H1 (cell line): ENCODE measurements around the gene ZNF451. TPM values are rescaled to one million over a fixed set of nuclear protein-coding genes. Genes with fewer than 3 reads are reported as not detected.

Source experiments
- CTCF ChIA-PET: fragments of 300-600 bp; sonication (Branson Sonifier 250); formaldehyde crosslinking; loops from one replicate; lab custom pipeline; 2021; ENCODE audit not compliant: partially characterized antibody; lab: Charles Lee
- POLR2A ChIA-PET: fragments of 300-600 bp; sonication (Branson Sonifier 250); formaldehyde crosslinking; loops from one replicate; lab custom pipeline; 2021; ENCODE audit warnings: inconsistent platforms; ENCODE audit not compliant: partially characterized antibody; lab: Charles Lee
- DNase-seq, 2 experiments: peaks; one replicate each; pipeline versions ENCODE4 v3.0.0 to v3.0.0-alpha.2; 2010 to 2022; ENCODE audit warnings: low spot score in 2 of 2, low read depth in 1 of 2, mixed read lengths in 1 of 2
- FAIRE-seq: peaks from 2 replicates; lab custom pipeline; 2011; peaks lifted over from hg19 to GRCh38; lab: Jason Lieb, UNC
- H2AFZ ChIP-seq: 2 replicates; pipeline ENCODE4 v1.8.1; 2012; ENCODE audit warnings: low read length, inconsistent platforms
- H2AK5ac ChIP-seq: 2 replicates; pipeline ENCODE4 v1.6.1; 2013; ENCODE audit warnings: low read depth, low read length
- H2BK120ac ChIP-seq: replicated peaks from 2 replicates; pipeline ENCODE3; 2013; ENCODE audit warnings: low read depth, low read length, inconsistent platforms
- H2BK12ac ChIP-seq: 2 replicates; pipeline ENCODE4 v1.6.1; 2013; ENCODE audit warnings: low read depth, low read length
- H2BK15ac ChIP-seq: 2 replicates; pipeline ENCODE4 v1.6.1; 2013; ENCODE audit warnings: low read length
- H2BK20ac ChIP-seq: 2 replicates; pipeline ENCODE4 v1.6.1; 2013; ENCODE audit warnings: low read length
- H2BK5ac ChIP-seq: 2 replicates; pipeline ENCODE4 v1.6.1; 2013; ENCODE audit warnings: low read depth, low read length
- H3K14ac ChIP-seq: 2 replicates; pipeline ENCODE4 v1.6.1; 2013; ENCODE audit warnings: inconsistent platforms; ENCODE audit not compliant: insufficient read length
- H3K18ac ChIP-seq: 2 replicates; pipeline ENCODE4 v1.6.1; 2013; ENCODE audit warnings: low read length; ENCODE audit errors: extremely low read depth
- H3K23ac ChIP-seq: 2 replicates; pipeline ENCODE4 v1.6.1; 2013; ENCODE audit warnings: inconsistent platforms; ENCODE audit not compliant: insufficient read length
- H3K23me2 ChIP-seq: 2 replicates; pipeline ENCODE4 v1.6.1; 2013; ENCODE audit warnings: low read depth, low read length
- H3K27ac ChIP-seq: 2 replicates; pipeline ENCODE4 v1.6.1; 2011; ENCODE audit warnings: low read depth, low read length, inconsistent platforms
- H3K27me3 ChIP-seq, 4 experiments: replicated peaks in 1 of 4; 1 replicate in 1 of 4; 2 replicates in 3 of 4; pipeline versions ENCODE4 v1.6.1 to v1.8.1; 2011 to 2013; ENCODE audit warnings: low read length in 3 of 4, mild to moderate bottlenecking in 3 of 4, inconsistent platforms in 2 of 4, mixed read lengths in 2 of 4, moderate library complexity in 1 of 4; ENCODE audit not compliant: control insufficient read depth in 3 of 4, insufficient read depth in 3 of 4; ENCODE audit errors: extremely low read depth in 1 of 4
- H3K36me3 ChIP-seq, 4 experiments: 2 replicates each; pipeline versions ENCODE4 v1.6.1 to v1.8.1; 2011 to 2013; ENCODE audit warnings: mild to moderate bottlenecking in 4 of 4, low read length in 3 of 4, moderate library complexity in 2 of 4, control low read depth in 1 of 4, inconsistent platforms in 1 of 4; ENCODE audit not compliant: insufficient read depth in 4 of 4, control insufficient read depth in 2 of 4
- H3K4ac ChIP-seq: replicated peaks from 2 replicates; pipeline ENCODE3; 2013; ENCODE audit warnings: low read length, low read depth, mixed read lengths, inconsistent platforms; ENCODE audit not compliant: insufficient read length
- H3K4me1 ChIP-seq, 4 experiments: replicated peaks in 1 of 4; 1 replicate in 1 of 4; 2 replicates in 3 of 4; pipeline versions ENCODE4 v1.6.1 to v1.8.1; 2011 to 2013; ENCODE audit warnings: low read length in 3 of 4, inconsistent platforms in 2 of 4, mixed read lengths in 1 of 4; ENCODE audit not compliant: insufficient read depth in 4 of 4, control insufficient read depth in 3 of 4
- H3K4me2 ChIP-seq, 2 experiments: 2 replicates each; pipeline versions ENCODE4 v1.6.1 to v1.8.1; 2011 to 2013; ENCODE audit warnings: low read depth in 2 of 2, low read length in 2 of 2, control low read depth in 1 of 2, inconsistent platforms in 1 of 2, mild to moderate bottlenecking in 1 of 2; ENCODE audit not compliant: insufficient read depth in 1 of 2
- H3K4me3 ChIP-seq, 4 experiments: fragments of 200-600, 300-600 bp in 1 of 4; sonication (generic), shearing (Covaris generic), sonication (Bioruptor Twin) in 1 of 4; 2 replicates each; pipeline versions ENCODE4 v1.5.1 to v1.8.1; 2011 to 2016; ENCODE audit warnings: low read length in 4 of 4, low read depth in 3 of 4, control low read depth in 2 of 4, inconsistent platforms in 2 of 4, mild to moderate bottlenecking in 2 of 4, mixed read lengths in 1 of 4, moderate library complexity in 1 of 4; ENCODE audit not compliant: insufficient read depth in 2 of 4; ENCODE audit errors: extremely low read depth in 1 of 4
- H3K56ac ChIP-seq: replicated peaks from 2 replicates; pipeline ENCODE3; 2013; ENCODE audit warnings: low read depth, mild to moderate bottlenecking, mixed read lengths, low read length, inconsistent platforms; ENCODE audit not compliant: insufficient read length
- H3K79me1 ChIP-seq: 2 replicates; pipeline ENCODE4 v1.6.1; 2013; ENCODE audit warnings: low read depth, low read length, control low read depth
- H3K79me2 ChIP-seq, 2 experiments: 2 replicates each; pipeline versions ENCODE4 v1.6.1 to v1.8.1; 2012 to 2013; ENCODE audit warnings: low read length in 2 of 2, mild to moderate bottlenecking in 2 of 2, inconsistent platforms in 1 of 2; ENCODE audit not compliant: insufficient read depth in 2 of 2, control insufficient read depth in 1 of 2
- H3K9ac ChIP-seq, 4 experiments: replicated peaks in 1 of 4; 1 replicate in 1 of 4; 2 replicates in 3 of 4; pipeline versions ENCODE4 v1.6.1 to v1.8.1; 2011 to 2013; ENCODE audit warnings: low read depth in 3 of 4, low read length in 3 of 4, control low read depth in 2 of 4, mild to moderate bottlenecking in 2 of 4, moderate library complexity in 2 of 4, inconsistent platforms in 1 of 4; ENCODE audit errors: extremely low read depth in 1 of 4
- H3K9me3 ChIP-seq, 2 experiments: 2 replicates each; pipeline versions ENCODE4 v1.6.1 to v1.8.1; 2012 to 2013; ENCODE audit warnings: mild to moderate bottlenecking in 2 of 2, moderate library complexity in 2 of 2, control low read depth in 1 of 2, inconsistent platforms in 1 of 2, low read depth in 1 of 2, low read length in 1 of 2, mixed read lengths in 1 of 2; ENCODE audit not compliant: insufficient read depth in 2 of 2
- H4K20me1 ChIP-seq, 2 experiments: replicated peaks in 1 of 2; 2 replicates each; pipeline versions ENCODE3 to v1.8.1; 2011 to 2013; ENCODE audit warnings: inconsistent platforms in 2 of 2, low read length in 2 of 2, mild to moderate bottlenecking in 1 of 2; ENCODE audit not compliant: insufficient read depth in 2 of 2, control insufficient read depth in 1 of 2
- H4K5ac ChIP-seq: 2 replicates; pipeline ENCODE4 v1.6.1; 2013; ENCODE audit warnings: low read length, low read depth, mixed read lengths, inconsistent platforms; ENCODE audit not compliant: insufficient read length
- H4K8ac ChIP-seq: 2 replicates; pipeline ENCODE4 v1.8.0; 2013; ENCODE audit warnings: mild to moderate bottlenecking, moderate library complexity, low read length, inconsistent platforms; ENCODE audit not compliant: insufficient read depth; ENCODE audit errors: extremely low read depth
- H4K91ac ChIP-seq: replicated peaks from 2 replicates; pipeline ENCODE3; 2013; ENCODE audit warnings: low read length, mixed read lengths, inconsistent platforms; ENCODE audit not compliant: insufficient read length
- CEBPB ChIP-seq: IDR thresholded peaks from 2 replicates; pipeline ENCODE4 v1.6.1; 2012; ENCODE audit warnings: low read depth, low read length
- EP300 ChIP-seq, 2 experiments: IDR thresholded peaks; 1 replicate in 1 of 2; 2 replicates in 1 of 2; pipeline ENCODE4 v1.6.1; 2011 to 2012; ENCODE audit warnings: low read depth in 2 of 2, low read length in 2 of 2, mild to moderate bottlenecking in 2 of 2, borderline replicate concordance in 1 of 2, inconsistent platforms in 1 of 2, moderate library complexity in 1 of 2
- HDAC2 ChIP-seq, 2 experiments: fragments of 300-600 bp in 1 of 2; sonication (generic) in 1 of 2; IDR thresholded peaks; 2 replicates each; pipeline ENCODE4 v1.6.1; 2011 to 2012; ENCODE audit warnings: low read depth in 2 of 2, low read length in 2 of 2, mild to moderate bottlenecking in 2 of 2, moderate library complexity in 2 of 2, borderline replicate concordance in 1 of 2, inconsistent platforms in 1 of 2
- JUN ChIP-seq: IDR thresholded peaks from 2 replicates; pipeline ENCODE4 v1.6.1; 2011; ENCODE audit warnings: low read depth, mild to moderate bottlenecking, improper control_type of control experiment, low read length
- KDM5A ChIP-seq: fragments of 200-600 bp; IDR thresholded peaks from 2 replicates; pipeline ENCODE4 v1.7.1; 2012; ENCODE audit warnings: mild to moderate bottlenecking, low read length, inconsistent platforms, mixed read lengths
- RBBP5 ChIP-seq: IDR thresholded peaks from 2 replicates; pipeline ENCODE4 v1.7.1; 2012; ENCODE audit warnings: low read depth, mild to moderate bottlenecking, inconsistent platforms, low read length, moderate library complexity, borderline replicate concordance
- SUZ12 ChIP-seq: fragments of 200-600 bp; sonication (generic); IDR thresholded peaks from 2 replicates; pipeline ENCODE4 v1.6.1; 2012; ENCODE audit warnings: mild to moderate bottlenecking, inconsistent platforms, low read length, moderate library complexity, mixed read lengths
- YY1 ChIP-seq: IDR thresholded peaks from 2 replicates; pipeline ENCODE4 v1.6.1; 2011; ENCODE audit warnings: low read depth, mild to moderate bottlenecking, low read length
- WGBS, 2 experiments: shearing (Covaris generic) in 1 of 2; methylation state at CpG; one replicate each; pipeline versions ENCODE4 v1.1.6 to v1.1.7; 2013 to 2015; ENCODE audit warnings: low lambda C conversion rate in 2 of 2, mixed read lengths in 2 of 2, inconsistent platforms in 1 of 2, low coverage in 1 of 2, missing lambda C conversion rate in 1 of 2; ENCODE audit not compliant: insufficient replicate concordance in 2 of 2, insufficient coverage in 1 of 2, insufficient read length in 1 of 2; ENCODE audit errors: extremely low coverage in 1 of 2, missing lambda C conversion rate in 1 of 2; 5-methylcytosine and 5-hydroxymethylcytosine counted together
- polyA plus RNA-seq, 7 experiments: library from polyadenylated mRNA; depleted of rRNA in 3 of 7; stranded (reverse) in 5 of 7; unstranded in 2 of 7; fragments of >200 nt in 5 of 7; fragments of 200-250 nt in 2 of 7; gene quantifications; 1 replicate in 5 of 7; 2 replicates in 1 of 7; 4 replicates in 1 of 7; pipeline versions ENCODE4 v1.2.1 to v1.2.3, GENCODE V29; 2011 to 2013; ENCODE audit warnings: missing spikeins in 2 of 7, mixed read lengths in 2 of 7
- total RNA-seq: library from RNA; stranded (reverse); fragmentation: NEBNext Ultra II Directional; extraction: Animal tissue kit (Norgen Biotek cat#: 25700); gene quantifications from 2 replicates; pipeline ENCODE4 v1.2.1, GENCODE V29; 2021
- TF ChIP-seq, protein P1 (sequence below): IDR thresholded peaks from 2 replicates; pipeline ENCODE4 v1.6.1; 2011; ENCODE audit warnings: low read length, improper control_type of control experiment

The ZNF451 gene
- total and polyA plus RNA-seq, 2 of the 8 experiments (the other 6 are each of a cell fraction or from before 2014, with no cell fraction given) = 10.7 to 56.8 TPM

DNA sequence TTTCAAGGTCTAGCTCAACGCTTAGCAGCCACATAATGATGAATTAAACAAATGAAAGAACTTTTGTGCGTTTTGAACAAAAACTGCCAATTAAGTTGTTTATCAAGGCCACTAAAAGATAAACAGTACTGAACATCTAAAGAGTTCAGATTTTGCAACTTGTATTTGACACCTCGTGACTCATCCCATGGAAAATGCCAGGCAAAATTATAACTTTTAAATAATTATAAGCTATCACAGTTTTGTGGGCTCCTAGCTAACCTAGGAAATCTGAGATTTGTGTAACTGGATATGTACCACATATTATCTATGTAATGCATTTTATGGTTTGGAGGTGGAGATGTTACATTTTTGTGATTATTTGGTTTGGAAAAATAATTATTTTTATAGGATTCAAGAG is 72.5 kb downstream of the ZNF451 start:
- Histone ChIP-seq H2BK12ac (no peak overlapping the region), H4K91ac (no peak overlapping the region), H3K27me3 (no peaks in the 10 kb centered on the region), H4K5ac (no peak overlapping the region), H3K4ac (no peak overlapping the region), H3K36me3 (peaks cover 0 to 14% (median 5%) of the 10 kb centered on the region in 4 experiments; a peak in 2 of 8 replicates), H3K9me3 (no peaks in the 10 kb centered on the region; a peak in 1 of 4 replicates), H2AFZ (no peak overlapping the region), H3K79me2 (no peaks in the 10 kb centered on the region), H3K4me2 (no peak overlapping the region), H3K14ac (no peak overlapping the region), H3K9ac (no peak overlapping the region), H3K27ac (no peak overlapping the region), H2BK20ac (no peak overlapping the region), H2BK5ac (no peak overlapping the region), H3K4me1 (no peaks in the 10 kb centered on the region), H4K8ac (no peak overlapping the region), H3K56ac (no peak overlapping the region), H3K4me3 (no peak overlapping the region), H2BK120ac (no peak overlapping the region), H4K20me1 (no peaks in the 10 kb centered on the region), H2AK5ac (no peak overlapping the region), H3K23ac (no peak overlapping the region), H3K23me2 (no peaks in the 10 kb centered on the region), H3K79me1 (no peaks in the 10 kb centered on the region), H3K18ac (no peak overlapping the region), H2BK15ac (no peak overlapping the region)
- 82% methylated on average over 3 of the region's 3 CpGs; no CpG with 5 or more reads in 1 of the 2 experiments for WGBS, 2 experiments
- POLR2A ChIA-PET = no interaction called here
- CTCF ChIA-PET = interaction anchor here (1.0 to 1.2 kb wide), 2 partner anchors 9 to 10 kb away, joined by 4 to 5 read pairs; no protein-coding TSS in a partner anchor
- DNase-seq (no peak), FAIRE-seq (no peak)
- TF ChIP-seq EP300 (IDR thresholded peaks at IDR 0.05; ENCODE audit: borderline replicate concordance in 1 of 2, low read depth in 2 of 2, low read length in 2 of 2) (no peak), KDM5A (no peak), SUZ12 (no peak), HDAC2 (IDR thresholded peaks at IDR 0.05; ENCODE audit: borderline replicate concordance in 1 of 2, low read depth in 2 of 2, low read length in 2 of 2) (no peak), RBBP5 (no peak), CEBPB (no peak), JUN (no peak), YY1 (no peak)
- TF ChIP-seq, protein P1, sequence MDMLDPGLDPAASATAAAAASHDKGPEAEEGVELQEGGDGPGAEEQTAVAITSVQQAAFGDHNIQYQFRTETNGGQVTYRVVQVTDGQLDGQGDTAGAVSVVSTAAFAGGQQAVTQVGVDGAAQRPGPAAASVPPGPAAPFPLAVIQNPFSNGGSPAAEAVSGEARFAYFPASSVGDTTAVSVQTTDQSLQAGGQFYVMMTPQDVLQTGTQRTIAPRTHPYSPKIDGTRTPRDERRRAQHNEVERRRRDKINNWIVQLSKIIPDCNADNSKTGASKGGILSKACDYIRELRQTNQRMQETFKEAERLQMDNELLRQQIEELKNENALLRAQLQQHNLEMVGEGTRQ = no peak
